ENCODE data around the gene ZNF624. TPM values are rescaled to one million over a fixed set of nuclear protein-coding genes. Genes with fewer than 3 reads are reported as not detected.
A peak's percentile ranks its signal among the peaks of the same experiment; 100 is the strongest.

Gene ZNF624
- total RNA-seq, 1 experiment from 2014 or later: 1.3 TPM

- H4K5ac ChIP-seq (ENCODE audit: insufficient read length, low read depth, low read length): no peak overlapping the region
- H3K27ac ChIP-seq (ENCODE audit: insufficient read length, low read depth, low read length): no peak overlapping the region
- H3K23ac ChIP-seq (ENCODE audit: insufficient read length, low read depth, low read length): no peak overlapping the region
- no peak overlapping the region for H3T11ph ChIP-seq (ENCODE audit: low read length)
- no peak overlapping the region for H2BK120ac ChIP-seq (ENCODE audit: low read depth, low read length, poor library complexity, severe bottlenecking)
- Mint-ChIP-seq H3K4me1 (peaks cover 12 to 24% of the 10 kb centered on the region in 2 experiments), H3K27me3 (ENCODE audit: low read depth) (peaks cover 48% of the 10 kb centered on the region), H3K9me3 (peaks cover 5 to 6% of the 10 kb centered on the region in 2 experiments; a peak in 4 of 5 replicates), H3K27ac (no peak overlapping the region), H3K4me3 (peak overlapping the region; percentile 21 to 71; a peak in 4 of 5 replicates), H3K36me3 (ENCODE audit: insufficient read depth in 1 of 3, low read depth in 3 of 3) (peaks cover 0 to 2% (median 0%) of the 10 kb centered on the region in 3 experiments; a peak in 2 of 7 replicates)
- no peak for DNase-seq
- TF ChIP-seq CTCF (conservative IDR thresholded peaks at IDR 0.05): no peak
- H3K14ac ChIP-seq (ENCODE audit: insufficient read depth, low read length): no peak overlapping the region
- H3K9me3 ChIP-seq (ENCODE audit: control insufficient read depth, low read depth, low read length): no peaks in the 10 kb centered on the region
- H3K4ac ChIP-seq (ENCODE audit: low read depth, low read length): no peak overlapping the region
- H2BK15ac ChIP-seq (ENCODE audit: low read depth, low read length): no peak overlapping the region
- H3K9ac ChIP-seq (ENCODE audit: extremely low read depth, insufficient read length, low read length): no peak overlapping the region
- no peak overlapping the region for H3K18ac ChIP-seq (ENCODE audit: insufficient read length, low read depth, low read length)
- no peak overlapping the region for H2BK20ac ChIP-seq (ENCODE audit: low read depth, low read length, poor library complexity, severe bottlenecking)
- peaks cover 3% of the 10 kb centered on the region for H3K23me2 ChIP-seq (ENCODE audit: insufficient read length, low read depth, low read length, poor library complexity, severe bottlenecking)
- H2AFZ ChIP-seq (ENCODE audit: low read length): no peak overlapping the region
- no peak overlapping the region for H3K56ac ChIP-seq (ENCODE audit: insufficient read length, low read depth, low read length)
- no peaks in the 10 kb centered on the region for H3K79me1 ChIP-seq (ENCODE audit: insufficient read depth, low read depth, low read length, poor library complexity, severe bottlenecking)
- WGBS (ENCODE audit: extremely low coverage, insufficient read length, low lambda C conversion rate): no CpG with 5 or more reads among the region's 7 CpGs
- no peak overlapping the region for H2BK5ac ChIP-seq (ENCODE audit: insufficient read length, low read length)
- peaks cover 4% of the 10 kb centered on the region; the same call in 1 of the 2 replicates for H3K27me3 ChIP-seq (ENCODE audit: insufficient read depth, low read length)
- no peak overlapping the region for H2AK5ac ChIP-seq (ENCODE audit: insufficient read length, low read length)
- no peak overlapping the region for H4K91ac ChIP-seq (ENCODE audit: insufficient read length, low read depth, low read length)
- no peaks in the 10 kb centered on the region for H3K79me2 ChIP-seq (ENCODE audit: insufficient read depth, low read length)
- H2BK12ac ChIP-seq (ENCODE audit: insufficient read length, low read depth, low read length): no peak overlapping the region
- no peak overlapping the region for H4K8ac ChIP-seq (replicated peaks; ENCODE audit: insufficient read length, low read depth, low read length)
- H4K20me1 ChIP-seq (ENCODE audit: control insufficient read depth, insufficient read depth, insufficient read length): no peaks in the 10 kb centered on the region
- peak overlapping the region; percentile 48 for H3K4me2 ChIP-seq (ENCODE audit: insufficient read depth, insufficient read length, low read length)
- no peaks in the 10 kb centered on the region for H3K4me1 ChIP-seq (ENCODE audit: insufficient read depth, low read length)
Measured at GRCh38 chr17:16583781-16584180, 69.9 kb downstream of the ZNF624 start.
